ENCODE measurements around the gene LRP1.

LRP1 gene

GRCh38 chr12:57096748-57097553, 31.3 kb upstream of the LRP1 start:
- no peak for TF ChIP-seq MAX (IDR thresholded peaks at IDR 0.05; ENCODE audit: low read depth, low read length)
- TF ChIP-seq MYC (IDR thresholded peaks at IDR 0.05; ENCODE audit: low read depth, low read length): no peak
- TF ChIP-seq POLR2A (IDR thresholded peaks at IDR 0.05; ENCODE audit: extremely low read depth, insufficient read length): no peak
- TF ChIP-seq CTCF (IDR thresholded peaks at IDR 0.05; ENCODE audit: low read depth, low read length): no peak
- DNase-seq (ENCODE audit: low read depth): no peak
- H3K4me3 ChIP-seq (ENCODE audit: low read depth, low read length): no peak overlapping the region

DNA sequence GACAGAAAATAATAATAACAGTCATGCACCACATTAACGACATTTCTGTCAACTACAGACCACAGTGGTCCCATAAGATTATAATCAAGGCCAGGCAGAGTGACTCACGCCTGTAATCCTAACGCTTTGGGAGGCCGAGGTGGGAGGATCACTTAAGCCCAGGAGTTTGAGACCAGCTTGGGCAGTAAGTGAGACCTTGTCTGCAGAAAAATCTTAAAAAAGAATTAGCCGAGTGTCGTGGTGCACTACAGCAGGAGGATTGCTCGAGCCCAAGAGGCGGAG, 30.8 kb upstream of the LRP1 start:
- peak; percentile 85 for DNase-seq (ENCODE audit: low read depth)
- no peak overlapping the region for H3K4me3 ChIP-seq (ENCODE audit: low read depth, low read length)
- no peak for TF ChIP-seq MYC (IDR thresholded peaks at IDR 0.05; ENCODE audit: low read depth, low read length)

- DNase-seq (ENCODE audit: low read depth): no peak
- no peak overlapping the region for H3K4me3 ChIP-seq (ENCODE audit: low read depth, low read length)
- no peak for TF ChIP-seq CTCF (IDR thresholded peaks at IDR 0.05; ENCODE audit: low read depth, low read length)
- no peak for TF ChIP-seq MAX (IDR thresholded peaks at IDR 0.05; ENCODE audit: low read depth, low read length)
- no peak for TF ChIP-seq POLR2A (IDR thresholded peaks at IDR 0.05; ENCODE audit: extremely low read depth, insufficient read length)
- TF ChIP-seq MYC (IDR thresholded peaks at IDR 0.05; ENCODE audit: low read depth, low read length): no peak
Measured at GRCh38 chr12:57098546-57098945, 29.7 kb upstream of the LRP1 start.

DNA sequence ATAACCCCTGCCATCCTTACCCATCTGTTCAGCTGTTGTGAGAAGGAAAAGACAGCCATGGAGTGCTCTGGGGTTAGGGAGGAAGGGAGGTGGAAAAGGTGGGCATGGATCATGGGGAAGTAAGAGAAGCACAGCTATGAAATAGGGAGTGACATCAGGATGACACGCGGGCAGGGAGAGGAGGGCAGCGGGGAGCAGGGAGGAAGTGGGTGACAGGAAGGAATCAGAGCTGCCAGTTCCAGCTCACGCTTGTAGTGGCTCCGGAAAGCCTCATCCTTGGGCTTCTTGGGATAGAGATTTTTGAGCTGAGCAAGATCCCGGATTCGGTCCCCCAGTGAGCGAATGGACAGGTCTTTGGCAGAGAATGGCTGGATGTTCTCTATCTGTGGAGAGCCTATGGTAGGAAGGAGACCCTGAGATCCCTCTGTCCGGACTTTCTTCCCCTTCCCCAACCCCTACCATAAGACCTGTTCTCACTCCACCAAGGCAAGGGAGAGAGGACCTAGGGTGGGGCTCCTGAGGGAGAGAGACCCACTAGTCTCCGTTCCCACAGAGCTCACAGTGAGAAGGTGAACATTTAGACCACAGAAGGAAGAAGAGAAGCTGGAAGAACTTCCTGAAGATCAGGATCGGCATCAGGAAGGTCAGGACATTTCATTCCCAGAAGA, 29.1 kb upstream of the LRP1 start:
- no peak for TF ChIP-seq MAX (IDR thresholded peaks at IDR 0.05; ENCODE audit: low read depth, low read length)
- TF ChIP-seq POLR2A (IDR thresholded peaks at IDR 0.05; ENCODE audit: extremely low read depth, insufficient read length): no peak
- TF ChIP-seq CTCF (IDR thresholded peaks at IDR 0.05; ENCODE audit: low read depth, low read length): no peak
- no peak for TF ChIP-seq MYC (IDR thresholded peaks at IDR 0.05; ENCODE audit: low read depth, low read length)
- DNase-seq (ENCODE audit: low read depth): no peak
- H3K4me3 ChIP-seq (ENCODE audit: low read depth, low read length): no peak overlapping the region

GRCh38 chr12:57099766-57100165, 28.5 kb upstream of the LRP1 start:
- no peak for DNase-seq (ENCODE audit: low read depth)
- no peak for TF ChIP-seq MAX (IDR thresholded peaks at IDR 0.05; ENCODE audit: low read depth, low read length)
- TF ChIP-seq CTCF (IDR thresholded peaks at IDR 0.05; ENCODE audit: low read depth, low read length): no peak
- no peak for TF ChIP-seq MYC (IDR thresholded peaks at IDR 0.05; ENCODE audit: low read depth, low read length)
- no peak for TF ChIP-seq POLR2A (IDR thresholded peaks at IDR 0.05; ENCODE audit: extremely low read depth, insufficient read length)
- H3K4me3 ChIP-seq (ENCODE audit: low read depth, low read length): no peak overlapping the region

DNA sequence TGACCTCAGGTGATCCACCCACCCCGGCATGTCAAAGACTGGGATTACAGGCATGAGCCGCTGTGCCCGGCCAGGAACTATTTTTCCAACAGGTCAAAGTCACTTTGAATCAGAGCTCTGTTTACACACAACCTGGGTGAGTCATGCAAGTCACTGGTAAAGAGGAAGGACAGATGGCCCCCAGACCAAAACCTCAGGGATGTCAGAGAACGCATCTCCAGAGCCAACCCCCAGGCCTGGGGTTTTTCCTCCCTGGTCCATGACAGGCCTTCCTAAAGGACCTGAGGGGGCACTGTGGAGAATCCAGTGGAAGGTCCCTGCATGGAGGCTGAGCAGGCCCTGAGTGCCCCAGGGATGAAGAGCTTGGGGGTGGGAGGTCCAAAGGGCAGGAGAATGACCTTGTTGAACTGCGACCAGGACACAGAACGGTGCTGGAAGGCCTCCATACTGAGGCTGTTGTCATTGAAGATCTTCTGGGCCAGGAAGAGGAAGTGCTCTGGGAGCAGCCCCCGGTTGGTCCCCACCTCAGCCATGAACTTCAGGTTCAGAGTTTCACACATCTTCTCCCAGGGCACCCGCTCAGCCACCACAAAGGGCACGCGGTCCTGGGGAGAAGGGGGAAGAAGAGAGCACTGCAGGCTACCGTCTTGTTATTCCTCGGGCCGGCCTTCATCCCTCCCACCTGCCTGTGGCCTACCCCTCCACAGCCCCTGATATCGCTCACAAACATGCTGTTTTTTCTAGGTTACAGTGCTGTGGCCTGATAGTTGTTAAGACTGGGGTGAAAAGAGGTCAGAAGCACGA, 26.2 kb upstream of the LRP1 start:
- H3K4me3 ChIP-seq (ENCODE audit: low read depth, low read length): no peak overlapping the region
- peak; percentile 71 for TF ChIP-seq MAX (IDR thresholded peaks at IDR 0.05; ENCODE audit: low read depth, low read length)
- no peak for TF ChIP-seq CTCF (IDR thresholded peaks at IDR 0.05; ENCODE audit: low read depth, low read length)
- TF ChIP-seq POLR2A (IDR thresholded peaks at IDR 0.05; ENCODE audit: extremely low read depth, insufficient read length): no peak
- TF ChIP-seq MYC (IDR thresholded peaks at IDR 0.05; ENCODE audit: low read depth, low read length): peak; percentile 57; the same call in 1 of the 2 replicates
- peak; percentile 90 for DNase-seq (ENCODE audit: low read depth)
